Astrocyte (in vitro differentiated cells and primary cell): Measurements from ENCODE around the gene NES. TPM values are rescaled to one million over a fixed set of nuclear protein-coding genes. Genes with fewer than 3 reads are reported as not detected.
A peak's percentile ranks its signal among the peaks of the same experiment; 100 is the strongest.

ENCODE experiments used
- DNase-seq: peaks from one replicate; pipeline ENCODE4 v3.0.0-alpha.2; 2010; ENCODE audit warnings: low read depth
- FAIRE-seq: peaks from 2 replicates; lab custom pipeline; 2011; peaks lifted over from hg19 to GRCh38; lab: Jason Lieb, UNC
- H2AFZ ChIP-seq: 2 replicates; pipeline ENCODE4 v1.6.0; 2012; ENCODE audit warnings: low read depth, low read length, inconsistent platforms
- H3K27ac ChIP-seq: 2 replicates; pipeline ENCODE4 v1.5.1; 2011; ENCODE audit warnings: low read depth, low read length, inconsistent platforms
- H3K27me3 ChIP-seq: 2 replicates; pipeline ENCODE4 v1.6.0; 2011; ENCODE audit warnings: low read length, inconsistent platforms; ENCODE audit not compliant: insufficient read depth
- H3K36me3 ChIP-seq: 2 replicates; pipeline ENCODE4 v1.5.1; 2011; ENCODE audit warnings: low read length, inconsistent platforms; ENCODE audit not compliant: insufficient read depth
- H3K4me1 ChIP-seq: 2 replicates; pipeline ENCODE4 v1.5.1; 2011; ENCODE audit warnings: low read length, inconsistent platforms; ENCODE audit not compliant: insufficient read depth
- H3K4me2 ChIP-seq: 2 replicates; pipeline ENCODE4 v1.6.0; 2012; ENCODE audit warnings: low read length, inconsistent platforms
- H3K4me3 ChIP-seq: 2 replicates; pipeline ENCODE4 v1.5.1; 2011; ENCODE audit warnings: low read depth, mild to moderate bottlenecking, low read length, inconsistent platforms; ENCODE audit not compliant: insufficient read depth
- H3K79me2 ChIP-seq: 2 replicates; pipeline ENCODE4 v1.6.0; 2012; ENCODE audit warnings: mild to moderate bottlenecking, low read length, inconsistent platforms; ENCODE audit not compliant: insufficient read depth
- H3K9ac ChIP-seq: 2 replicates; pipeline ENCODE4 v1.6.0; 2012; ENCODE audit warnings: mild to moderate bottlenecking, low read length, inconsistent platforms
- H3K9me3 ChIP-seq: 2 replicates; pipeline ENCODE4 v1.5.1; 2012; ENCODE audit warnings: low read depth, mild to moderate bottlenecking, low read length, inconsistent platforms; ENCODE audit not compliant: insufficient read depth
- H4K20me1 ChIP-seq: 2 replicates; pipeline ENCODE4 v1.6.0; 2012; ENCODE audit warnings: low read length, inconsistent platforms; ENCODE audit not compliant: insufficient read depth
- H3K27ac Mint-ChIP-seq: one replicate; pipeline ENCODE4 v1.8.0; 2021; ENCODE audit warnings: mild to moderate bottlenecking, mixed read lengths; ENCODE audit not compliant: unreplicated experiment
- H3K27me3 Mint-ChIP-seq: one replicate; pipeline ENCODE4 v1.8.0; 2021; ENCODE audit warnings: low read depth, mixed read lengths; ENCODE audit not compliant: unreplicated experiment
- H3K36me3 Mint-ChIP-seq: one replicate; pipeline ENCODE4 v1.8.0; 2021; ENCODE audit warnings: low read depth, mixed read lengths; ENCODE audit not compliant: unreplicated experiment
- H3K4me1 Mint-ChIP-seq: one replicate; pipeline ENCODE4 v1.8.0; 2021; ENCODE audit warnings: low read depth, mixed read lengths; ENCODE audit not compliant: unreplicated experiment
- H3K4me3 Mint-ChIP-seq: one replicate; pipeline ENCODE4 v1.8.0; 2021; ENCODE audit warnings: mild to moderate bottlenecking, moderate library complexity, mixed read lengths; ENCODE audit not compliant: unreplicated experiment
- H3K9me3 Mint-ChIP-seq: one replicate; pipeline ENCODE4 v1.8.0; 2021; ENCODE audit warnings: mild to moderate bottlenecking, mixed read lengths; ENCODE audit not compliant: unreplicated experiment
- EZH2 ChIP-seq: IDR thresholded peaks from 2 replicates; pipeline ENCODE4 v1.6.1; 2012; ENCODE audit warnings: mild to moderate bottlenecking, low read length, inconsistent platforms; ENCODE audit not compliant: insufficient read depth
- total RNA-seq: library from RNA; stranded (reverse); gene quantifications from 2 replicates; pipeline ENCODE4 v1.2.1, GENCODE V29; 2021
- TF ChIP-seq, protein P1 (sequence below): IDR thresholded peaks from 2 replicates; pipeline ENCODE4 v1.5.1; 2011; ENCODE audit warnings: low read depth, mild to moderate bottlenecking, inconsistent platforms, low read length, moderate library complexity; ENCODE audit not compliant: insufficient read depth

NES gene
- total RNA-seq, 1 donor from 2014 or later = 310 TPM

GRCh38 chr1:156639601-156640101, 37.6 kb downstream of the NES start:
- H3K4me3 Mint-ChIP-seq = no peak overlapping the region
- no peaks in the 10 kb centered on the region for H3K9me3 Mint-ChIP-seq
- FAIRE-seq = no peak

DNA sequence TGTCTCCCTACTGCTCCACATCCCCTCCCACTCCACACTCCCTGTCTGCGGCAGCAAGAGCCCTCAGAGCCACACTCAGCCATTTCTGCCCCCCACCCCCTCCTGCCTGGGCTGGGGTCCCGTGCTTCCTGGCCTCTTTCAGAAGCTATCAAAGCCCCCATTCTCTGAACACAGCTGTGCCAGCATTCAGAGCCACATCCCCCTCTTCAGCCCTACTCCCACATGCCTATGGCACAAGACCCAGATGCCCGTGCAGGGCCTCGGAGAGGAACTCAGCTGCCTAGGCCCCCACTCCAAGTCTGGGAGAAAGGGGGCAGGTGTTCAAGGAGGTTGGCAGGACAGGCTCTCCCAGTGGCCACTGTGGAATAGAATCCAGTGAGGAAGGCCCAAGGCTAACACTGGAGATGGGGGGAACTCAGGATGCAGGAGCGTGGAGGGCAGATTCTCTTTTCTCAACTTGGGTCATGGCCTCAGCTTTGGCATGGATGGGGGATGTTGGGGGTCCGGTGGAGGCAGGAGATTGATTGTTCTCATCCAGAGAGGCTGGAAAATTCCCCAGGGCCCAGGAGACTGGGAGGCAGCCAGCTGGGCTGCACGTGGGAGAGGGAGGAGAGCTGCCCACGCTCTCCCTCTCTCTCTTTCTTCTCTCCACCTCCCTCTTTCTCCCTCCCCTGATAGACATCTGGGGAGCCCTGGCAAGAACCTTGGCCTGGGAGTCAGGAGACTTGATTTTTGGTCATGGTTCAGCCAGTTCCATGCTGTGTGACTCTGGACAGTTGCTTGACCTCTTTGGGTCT, 38.8 kb downstream of the NES start:
- no peaks in the 10 kb centered on the region for H3K9me3 Mint-ChIP-seq

More at GRCh38 chr1:156639601-156640101, 37.6 kb downstream of the NES start:
- TF ChIP-seq EZH2 = no peak
- TF ChIP-seq, protein P1, sequence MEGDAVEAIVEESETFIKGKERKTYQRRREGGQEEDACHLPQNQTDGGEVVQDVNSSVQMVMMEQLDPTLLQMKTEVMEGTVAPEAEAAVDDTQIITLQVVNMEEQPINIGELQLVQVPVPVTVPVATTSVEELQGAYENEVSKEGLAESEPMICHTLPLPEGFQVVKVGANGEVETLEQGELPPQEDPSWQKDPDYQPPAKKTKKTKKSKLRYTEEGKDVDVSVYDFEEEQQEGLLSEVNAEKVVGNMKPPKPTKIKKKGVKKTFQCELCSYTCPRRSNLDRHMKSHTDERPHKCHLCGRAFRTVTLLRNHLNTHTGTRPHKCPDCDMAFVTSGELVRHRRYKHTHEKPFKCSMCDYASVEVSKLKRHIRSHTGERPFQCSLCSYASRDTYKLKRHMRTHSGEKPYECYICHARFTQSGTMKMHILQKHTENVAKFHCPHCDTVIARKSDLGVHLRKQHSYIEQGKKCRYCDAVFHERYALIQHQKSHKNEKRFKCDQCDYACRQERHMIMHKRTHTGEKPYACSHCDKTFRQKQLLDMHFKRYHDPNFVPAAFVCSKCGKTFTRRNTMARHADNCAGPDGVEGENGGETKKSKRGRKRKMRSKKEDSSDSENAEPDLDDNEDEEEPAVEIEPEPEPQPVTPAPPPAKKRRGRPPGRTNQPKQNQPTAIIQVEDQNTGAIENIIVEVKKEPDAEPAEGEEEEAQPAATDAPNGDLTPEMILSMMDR = no peak
- no peak for DNase-seq
- Histone ChIP-seq H4K20me1 (peaks cover 16% of the 10 kb centered on the region), H3K4me2 (no peak overlapping the region), H3K4me3 (no peak overlapping the region), H3K4me1 (peaks cover 7% of the 10 kb centered on the region), H2AFZ (no peak overlapping the region), H3K27ac (no peak overlapping the region), H3K27me3 (peaks cover 79% of the 10 kb centered on the region), H3K9me3 (no peaks in the 10 kb centered on the region), H3K9ac (no peak overlapping the region), H3K79me2 (no peaks in the 10 kb centered on the region), H3K36me3 (no peaks in the 10 kb centered on the region)
- Mint-ChIP-seq H3K4me1 (peaks cover 8% of the 10 kb centered on the region), H3K27ac (no peak overlapping the region), H3K36me3 (no peaks in the 10 kb centered on the region), H3K27me3 (peaks cover 75% of the 10 kb centered on the region)

More for the DNA sequence above, 38.8 kb downstream of the NES start:
- Histone ChIP-seq H3K27me3 (peaks cover 76% of the 10 kb centered on the region), H3K36me3 (no peaks in the 10 kb centered on the region), H3K9me3 (no peaks in the 10 kb centered on the region), H3K27ac (no peak overlapping the region), H3K79me2 (no peaks in the 10 kb centered on the region), H3K4me2 (no peak overlapping the region), H3K4me3 (no peak overlapping the region), H3K9ac (no peak overlapping the region), H3K4me1 (peaks cover 7% of the 10 kb centered on the region), H4K20me1 (peaks cover 16% of the 10 kb centered on the region), H2AFZ (no peak overlapping the region)
- no peak overlapping the region for H3K27ac Mint-ChIP-seq
- TF ChIP-seq EZH2 = peak; percentile 74
- TF ChIP-seq, protein P1 = no peak
- DNase-seq (no peak), FAIRE-seq (no peak)
- H3K4me1 Mint-ChIP-seq = peaks cover 8% of the 10 kb centered on the region
- H3K4me3 Mint-ChIP-seq = no peak overlapping the region
- no peaks in the 10 kb centered on the region for H3K36me3 Mint-ChIP-seq
- peaks cover 72% of the 10 kb centered on the region for H3K27me3 Mint-ChIP-seq
